CD4-positive, alpha-beta T cell treated with Interleukin-17A for 1 hour (primary cell): ENCODE measurements around the gene TTC7B.
A peak's percentile ranks its signal among the peaks of the same experiment; 100 is the strongest.

Source experiments
- DNase-seq: peaks from one replicate; pipeline ENCODE4 v3.0.0-alpha.2; 2020

TTC7B gene

GRCh38 chr14:90642244-90642717 is 173.9 kb downstream of the TTC7B start:
- no peak for DNase-seq

GRCh38 chr14:90641615-90642243 is 174.5 kb downstream of the TTC7B start:
- no peak for DNase-seq

- no peak for DNase-seq
Measured at GRCh38 chr14:90641168-90641567, 175.1 kb downstream of the TTC7B start.

GRCh38 chr14:90639641-90640040 is 176.6 kb downstream of the TTC7B start:
- DNase-seq = no peak

- no peak for DNase-seq
Measured at GRCh38 chr14:90632871-90633270, 183.4 kb downstream of the TTC7B start.

- no peak for DNase-seq
Measured at GRCh38 chr14:90632451-90632850, 183.8 kb downstream of the TTC7B start.

GRCh38 chr14:90630171-90630806 is 185.9 kb downstream of the TTC7B start:
- DNase-seq = peak; percentile 8

- no peak for DNase-seq
Measured at GRCh38 chr14:90629471-90629870, 186.8 kb downstream of the TTC7B start.

GRCh38 chr14:90628825-90629224 is 187.4 kb downstream of the TTC7B start:
- DNase-seq = no peak

- no peak for DNase-seq
Measured at GRCh38 chr14:90627478-90627877, 188.8 kb downstream of the TTC7B start.

- no peak for DNase-seq
Measured at GRCh38 chr14:90626550-90626949, 189.7 kb downstream of the TTC7B start.

- DNase-seq = no peak
Measured at GRCh38 chr14:90625445-90625844, 190.8 kb downstream of the TTC7B start.

- DNase-seq = no peak
Measured at GRCh38 chr14:90624732-90625400, 191.4 kb downstream of the TTC7B start.

- DNase-seq = no peak
Measured at GRCh38 chr14:90624227-90624626, 192.0 kb downstream of the TTC7B start.

GRCh38 chr14:90621201-90621600 is 195.0 kb downstream of the TTC7B start:
- no peak for DNase-seq

- DNase-seq = no peak
Measured at GRCh38 chr14:90620568-90621077, 195.6 kb downstream of the TTC7B start.

GRCh38 chr14:90619911-90620310 is 196.3 kb downstream of the TTC7B start:
- no peak for DNase-seq

- no peak for DNase-seq
Measured at GRCh38 chr14:90617961-90618360, 198.3 kb downstream of the TTC7B start.

GRCh38 chr14:90616881-90617280 is 199.3 kb downstream of the TTC7B start:
- no peak for DNase-seq

GRCh38 chr14:90616313-90616712 is 199.9 kb downstream of the TTC7B start:
- no peak for DNase-seq

- DNase-seq = no peak
Measured at GRCh38 chr14:90615517-90616060, 200.6 kb downstream of the TTC7B start.

GRCh38 chr14:90614696-90615516 is 201.3 kb downstream of the TTC7B start:
- no peak for DNase-seq

- DNase-seq = no peak
Measured at GRCh38 chr14:90613997-90614396, 202.2 kb downstream of the TTC7B start.
